NK-92 treated with Interleukin-12 subunit alpha and Interleukin-12 subunit beta, amount 100 ng/mL, for 24 hours (cell line): ENCODE measurements around the gene SMG5.
A peak's percentile ranks its signal among the peaks of the same experiment; 100 is the strongest.
"Not testable (repeated sequence)": the region's sequence is repeated elsewhere in the genome, so short reads cannot be mapped to it uniquely, and the experiment has no call there.

Experiments used
- DNase-seq: peaks from one replicate; lab custom pipeline; 2025; lab: John Stamatoyannopoulos, UW

SMG5 gene

GRCh38 chr1:156245451-156246232, 37.0 kb downstream of the SMG5 start:
- no peak for DNase-seq

- no peak for DNase-seq
Observed at GRCh38 chr1:156244712-156245111, 37.9 kb downstream of the SMG5 start.

- DNase-seq = no peak
Observed at GRCh38 chr1:156244126-156244525, 38.5 kb downstream of the SMG5 start.

- no peak for DNase-seq
Observed at GRCh38 chr1:156242738-156243137, 39.9 kb downstream of the SMG5 start.

GRCh38 chr1:156241926-156242325, 40.7 kb downstream of the SMG5 start, which contains the start of gene BGLAP:
TSS of gene BGLAP (plus strand) at chr1:156242184. CDS start at chr1:156242232, 48 bp downstream.
- DNase-seq = no peak

GRCh38 chr1:156241311-156241811, 41.3 kb downstream of the SMG5 start:
- no peak for DNase-seq

- DNase-seq = no peak
Observed at GRCh38 chr1:156238248-156238647, 44.4 kb downstream of the SMG5 start.

- DNase-seq = no peak
Observed at GRCh38 chr1:156236164-156236563, 46.5 kb downstream of the SMG5 start.

GRCh38 chr1:156233426-156234127, 49.0 kb downstream of the SMG5 start:
- DNase-seq = no peak

- no peak for DNase-seq
Observed at GRCh38 chr1:156232201-156232894, 50.3 kb downstream of the SMG5 start.

GRCh38 chr1:156230473-156230837, 52.2 kb downstream of the SMG5 start:
- DNase-seq = no peak

- DNase-seq = no peak
Observed at GRCh38 chr1:156229809-156230472, 52.7 kb downstream of the SMG5 start.

- DNase-seq = no peak
Observed at GRCh38 chr1:156228501-156228900, 54.1 kb downstream of the SMG5 start.

- DNase-seq = no peak
Observed at GRCh38 chr1:156226782-156227181, 55.8 kb downstream of the SMG5 start.

GRCh38 chr1:156226116-156226538, 56.5 kb downstream of the SMG5 start:
- DNase-seq = peak; percentile 30

GRCh38 chr1:156225677-156226014, 57.0 kb downstream of the SMG5 start:
- DNase-seq = no peak

GRCh38 chr1:156221986-156222692, 60.5 kb downstream of the SMG5 start:
- no peak for DNase-seq

- DNase-seq = no peak
Observed at GRCh38 chr1:156220226-156220625, 62.4 kb downstream of the SMG5 start.

GRCh38 chr1:156217871-156218270, 64.8 kb downstream of the SMG5 start:
- DNase-seq = peak; percentile 35

- not testable (repeated sequence) for DNase-seq
Observed at GRCh38 chr1:156216361-156217086, 66.1 kb downstream of the SMG5 start.
